Effector memory CD8-positive, alpha-beta T cell (primary cell): ENCODE results near the gene HJURP.

Experiments used
- ATAC-seq: fragments of 150-1000 bp; cut with Tn5 transposase; replicated peaks from 2 replicates; pipeline ENCODE4 v1.10.0; 2021; ENCODE audit warnings: mild to moderate bottlenecking, moderate library complexity
- DNase-seq, 3 experiments: peaks; one replicate each; pipeline ENCODE4 v3.0.0; 2021
- H3K27ac Mint-ChIP-seq, 2 donors: one replicate each; pipeline ENCODE4 v1.8.0; 2022; ENCODE audit warnings: mild to moderate bottlenecking in 2 of 2, mixed read lengths in 2 of 2, moderate library complexity in 2 of 2
- H3K27me3 Mint-ChIP-seq, 2 donors: one replicate each; pipeline ENCODE4 v1.8.0; 2022; ENCODE audit warnings: mixed read lengths in 2 of 2
- H3K36me3 Mint-ChIP-seq: one replicate; pipeline ENCODE4 v1.8.0; 2022; ENCODE audit warnings: mild to moderate bottlenecking, moderate library complexity, mixed read lengths; ENCODE audit not compliant: insufficient read depth
- H3K4me1 Mint-ChIP-seq, 2 donors: one replicate each; pipeline ENCODE4 v1.8.0; 2022; ENCODE audit warnings: low read depth in 2 of 2, mixed read lengths in 2 of 2
- H3K4me3 Mint-ChIP-seq, 2 donors: one replicate each; pipeline ENCODE4 v1.8.0; 2022; ENCODE audit warnings: mild to moderate bottlenecking in 2 of 2, mixed read lengths in 2 of 2, moderate library complexity in 2 of 2
- H3K9me3 Mint-ChIP-seq, 2 donors: one replicate each; pipeline ENCODE4 v1.8.0; 2022; ENCODE audit warnings: mixed read lengths in 2 of 2

Gene HJURP

GRCh38 chr2:233820774-233821105 is 33.6 kb downstream of the HJURP start:
- Mint-ChIP-seq H3K36me3 (no peaks in the 10 kb centered on the region), H3K9me3 (no peaks in the 10 kb centered on the region), H3K27ac (no peak overlapping the region), H3K27me3 (peaks cover 44 to 73% of the 10 kb centered on the region in 2 donors), H3K4me1 (peaks cover 3 to 4% of the 10 kb centered on the region in 2 donors), H3K4me3 (no peak overlapping the region)
- ATAC-seq, result no peak
- no peak for DNase-seq

- H3K9me3 Mint-ChIP-seq, result no peaks in the 10 kb centered on the region
- peaks cover 47 to 68% of the 10 kb centered on the region in 2 donors for H3K27me3 Mint-ChIP-seq
- no peak for DNase-seq
- no peak for ATAC-seq
- H3K4me3 Mint-ChIP-seq, result no peak overlapping the region
- no peaks in the 10 kb centered on the region for H3K36me3 Mint-ChIP-seq
- peaks cover 3 to 4% of the 10 kb centered on the region in 2 donors for H3K4me1 Mint-ChIP-seq
- H3K27ac Mint-ChIP-seq, result no peak overlapping the region
Measured at GRCh38 chr2:233819884-233820773, 34.2 kb downstream of the HJURP start.

- ATAC-seq (no peak), DNase-seq (no peak)
- Mint-ChIP-seq H3K27me3 (peaks cover 47 to 77% of the 10 kb centered on the region in 2 donors), H3K36me3 (no peaks in the 10 kb centered on the region), H3K27ac (no peak overlapping the region), H3K9me3 (no peaks in the 10 kb centered on the region), H3K4me1 (peaks cover 3 to 4% of the 10 kb centered on the region in 2 donors), H3K4me3 (no peak overlapping the region)
Measured at GRCh38 chr2:233818639-233819621, 35.4 kb downstream of the HJURP start.

GRCh38 chr2:233817995-233818638 is 36.2 kb downstream of the HJURP start:
- no peak overlapping the region for H3K27ac Mint-ChIP-seq
- peaks cover 3 to 4% of the 10 kb centered on the region in 2 donors for H3K4me1 Mint-ChIP-seq
- ATAC-seq (no peak), DNase-seq (no peak)
- no peak overlapping the region for H3K4me3 Mint-ChIP-seq
- H3K27me3 Mint-ChIP-seq, result peaks cover 47 to 78% of the 10 kb centered on the region in 2 donors
- H3K9me3 Mint-ChIP-seq, result no peaks in the 10 kb centered on the region
- no peaks in the 10 kb centered on the region for H3K36me3 Mint-ChIP-seq

GRCh38 chr2:233817361-233817911 is 36.9 kb downstream of the HJURP start:
- H3K36me3 Mint-ChIP-seq, result no peaks in the 10 kb centered on the region
- H3K4me1 Mint-ChIP-seq, result peaks cover 3 to 4% of the 10 kb centered on the region in 2 donors
- no peaks in the 10 kb centered on the region for H3K9me3 Mint-ChIP-seq
- H3K4me3 Mint-ChIP-seq, result no peak overlapping the region
- peak overlapping the region in 1 of 2 donors; percentile 60 for H3K27ac Mint-ChIP-seq
- no peak for DNase-seq
- ATAC-seq, result no peak
- H3K27me3 Mint-ChIP-seq, result peaks cover 52 to 78% of the 10 kb centered on the region in 2 donors

- ATAC-seq (no peak), DNase-seq (no peak)
- Mint-ChIP-seq H3K27ac (peak overlapping the region in 1 of 2 donors; percentile 60), H3K4me1 (peaks cover 3 to 4% of the 10 kb centered on the region in 2 donors), H3K36me3 (no peaks in the 10 kb centered on the region), H3K27me3 (peaks cover 52 to 82% of the 10 kb centered on the region in 2 donors), H3K4me3 (no peak overlapping the region), H3K9me3 (no peaks in the 10 kb centered on the region)
Measured at GRCh38 chr2:233816771-233817170, 37.6 kb downstream of the HJURP start.

GRCh38 chr2:233816334-233816733 is 38.0 kb downstream of the HJURP start:
- Mint-ChIP-seq H3K9me3 (no peaks in the 10 kb centered on the region), H3K27ac (no peak overlapping the region), H3K27me3 (peaks cover 54 to 82% of the 10 kb centered on the region in 2 donors), H3K36me3 (no peaks in the 10 kb centered on the region), H3K4me1 (peaks cover 3 to 4% of the 10 kb centered on the region in 2 donors), H3K4me3 (no peak overlapping the region)
- ATAC-seq, result no peak
- no peak for DNase-seq

GRCh38 chr2:233815861-233816260 is 38.5 kb downstream of the HJURP start:
- DNase-seq (no peak), ATAC-seq (no peak)
- no peaks in the 10 kb centered on the region for H3K9me3 Mint-ChIP-seq
- H3K4me3 Mint-ChIP-seq, result no peak overlapping the region
- peaks cover 59 to 82% of the 10 kb centered on the region in 2 donors for H3K27me3 Mint-ChIP-seq
- H3K36me3 Mint-ChIP-seq, result no peaks in the 10 kb centered on the region
- peaks cover 3 to 4% of the 10 kb centered on the region in 2 donors for H3K4me1 Mint-ChIP-seq
- no peak overlapping the region for H3K27ac Mint-ChIP-seq

GRCh38 chr2:233814056-233814835 is 40.1 kb downstream of the HJURP start:
- DNase-seq, result no peak
- ATAC-seq, result no peak
- Mint-ChIP-seq H3K36me3 (no peaks in the 10 kb centered on the region), H3K27ac (no peak overlapping the region), H3K9me3 (no peaks in the 10 kb centered on the region), H3K4me1 (peaks cover 3 to 4% of the 10 kb centered on the region in 2 donors), H3K27me3 (peaks cover 57 to 82% of the 10 kb centered on the region in 2 donors), H3K4me3 (no peak overlapping the region)

- no peaks in the 10 kb centered on the region for H3K9me3 Mint-ChIP-seq
- no peak overlapping the region for H3K27ac Mint-ChIP-seq
- DNase-seq, result no peak
- H3K27me3 Mint-ChIP-seq, result peaks cover 60 to 82% of the 10 kb centered on the region in 2 donors
- no peaks in the 10 kb centered on the region for H3K36me3 Mint-ChIP-seq
- peaks cover 3 to 4% of the 10 kb centered on the region in 2 donors for H3K4me1 Mint-ChIP-seq
- no peak for ATAC-seq
- no peak overlapping the region for H3K4me3 Mint-ChIP-seq
Measured at GRCh38 chr2:233813236-233814055, 40.9 kb downstream of the HJURP start.

- Mint-ChIP-seq H3K4me1 (no peaks in the 10 kb centered on the region), H3K27me3 (peaks cover 51 to 76% of the 10 kb centered on the region in 2 donors), H3K4me3 (no peak overlapping the region), H3K27ac (no peak overlapping the region), H3K36me3 (no peaks in the 10 kb centered on the region), H3K9me3 (no peaks in the 10 kb centered on the region)
- DNase-seq (no peak), ATAC-seq (no peak)
Measured at GRCh38 chr2:233811732-233812131, 42.6 kb downstream of the HJURP start.

GRCh38 chr2:233811087-233811486 is 43.2 kb downstream of the HJURP start:
- DNase-seq, result no peak

More at GRCh38 chr2:233811087-233811486, 43.2 kb downstream of the HJURP start:
- Mint-ChIP-seq H3K36me3 (no peaks in the 10 kb centered on the region), H3K9me3 (no peaks in the 10 kb centered on the region), H3K4me3 (no peak overlapping the region), H3K27me3 (peaks cover 45 to 69% of the 10 kb centered on the region in 2 donors), H3K27ac (no peak overlapping the region), H3K4me1 (no peaks in the 10 kb centered on the region)
- ATAC-seq, result no peak
